ENCODE measurements around the gene CDK3.
A peak's percentile ranks its signal among the peaks of the same experiment; 100 is the strongest.

The CDK3 gene

GRCh38 chr17:75991396-75991795, 9.3 kb upstream of the CDK3 start:
- DNase-seq (ENCODE audit: low read depth in 2 of 2): no peak

- no peak for DNase-seq (ENCODE audit: low read depth in 2 of 2)
These were observed 5.8 kb upstream of the CDK3 start for GRCh38 chr17:75994802-75995370.

- DNase-seq (ENCODE audit: low read depth in 2 of 2): no peak
These were observed 5.2 kb upstream of the CDK3 start for GRCh38 chr17:75995385-75995925.

GRCh38 chr17:75996665-75997590, 3.7 kb upstream of the CDK3 start:
- peak in 1 of 2 experiments; percentile 30 for DNase-seq (ENCODE audit: low read depth in 2 of 2)

- DNase-seq (ENCODE audit: low read depth in 2 of 2): no peak
These were observed 2.3 kb upstream of the CDK3 start for GRCh38 chr17:75998327-75998795.

- no peak for DNase-seq (ENCODE audit: low read depth in 2 of 2)
These were observed 470 bp upstream of the CDK3 start for GRCh38 chr17:76000016-76000754.

- DNase-seq (ENCODE audit: low read depth in 2 of 2): no peak
These were observed 1.4 kb downstream of the CDK3 start for GRCh38 chr17:76002100-76002499.

- no peak for DNase-seq (ENCODE audit: low read depth in 2 of 2)
These were observed 3.3 kb downstream of the CDK3 start for GRCh38 chr17:76003915-76004314.

- no peak for DNase-seq (ENCODE audit: low read depth in 2 of 2)
These were observed 4.2 kb downstream of the CDK3 start for GRCh38 chr17:76004750-76005262.

- peak; percentile 34 to 35 for DNase-seq (ENCODE audit: low read depth in 2 of 2)
These were observed 4.9 kb downstream of the CDK3 start for GRCh38 chr17:76005263-76006149.

- no peak for DNase-seq (ENCODE audit: low read depth in 2 of 2)
These were observed 6.6 kb downstream of the CDK3 start for GRCh38 chr17:76007131-76007849.

- DNase-seq (ENCODE audit: low read depth in 2 of 2): no peak
These were observed 7.2 kb downstream of the CDK3 start for GRCh38 chr17:76007850-76008165.

- no peak for DNase-seq (ENCODE audit: low read depth in 2 of 2)
These were observed 7.6 kb downstream of the CDK3 start for GRCh38 chr17:76008208-76008607.

- no peak for DNase-seq (ENCODE audit: low read depth in 2 of 2)
These were observed 8.2 kb downstream of the CDK3 start for GRCh38 chr17:76008630-76009425.

- no peak for DNase-seq (ENCODE audit: low read depth in 2 of 2)
These were observed 8.8 kb downstream of the CDK3 start for GRCh38 chr17:76009447-76009846.

GRCh38 chr17:76009969-76010661, 9.5 kb downstream of the CDK3 start:
- no peak for DNase-seq (ENCODE audit: low read depth in 2 of 2)

- no peak for DNase-seq (ENCODE audit: low read depth in 2 of 2)
These were observed 11.3 kb downstream of the CDK3 start for GRCh38 chr17:76011951-76012350.

- no peak for DNase-seq (ENCODE audit: low read depth in 2 of 2)
These were observed 12.8 kb downstream of the CDK3 start for GRCh38 chr17:76013377-76013932.
